OCI-LY3 (cell line): Measurements from ENCODE around the gene ARPC1B.
"Not testable (repeated sequence)": the region's sequence is repeated elsewhere in the genome, so short reads cannot be mapped to it uniquely, and the experiment has no call there.

ENCODE experiments used
- H2AFZ ChIP-seq: fragments of 200-600, 300-600 bp; shearing (Covaris generic); 2 replicates; pipeline ENCODE4 v1.6.0; 2014; ENCODE audit warnings: antibody characterized with exemption, low read depth, low read length
- H3K27ac ChIP-seq: fragments of 200-600, 300-600 bp; sonication (generic); 2 replicates; pipeline ENCODE4 v1.5.1; 2014; ENCODE audit warnings: mild to moderate bottlenecking, low read length, moderate library complexity, mixed read lengths
- H3K27me3 ChIP-seq: fragments of 200-600, 300-600 bp; sonication (generic); 2 replicates; pipeline ENCODE4 v1.6.1; 2014; ENCODE audit warnings: low read depth, low read length, mixed read lengths
- H3K36me3 ChIP-seq: fragments of 200-600, 300-600 bp; sonication (generic); replicated peaks from 2 replicates; pipeline ENCODE3; 2014; ENCODE audit warnings: low read depth, low read length, mixed read lengths
- H3K4me1 ChIP-seq: fragments of 300-600, 200-600 bp; sonication (generic); 2 replicates; pipeline ENCODE4 v1.6.1; 2014; ENCODE audit warnings: low read length, mixed read lengths
- H3K4me2 ChIP-seq: fragments of 200-600, 300-600 bp; sonication (generic); 2 replicates; pipeline ENCODE4 v1.6.1; 2014; ENCODE audit warnings: low read length, mixed read lengths
- H3K4me3 ChIP-seq: fragments of 300-600, 200-600 bp; sonication (generic); 2 replicates; pipeline ENCODE4 v1.5.1; 2014; ENCODE audit warnings: antibody characterized with exemption, mild to moderate bottlenecking, low read length, moderate library complexity
- H3K79me2 ChIP-seq: fragments of 300-600, 200-600 bp; shearing (Covaris generic); 2 replicates; pipeline ENCODE4 v1.6.1; 2014; ENCODE audit warnings: mild to moderate bottlenecking, low read length, mixed read lengths
- H3K9ac ChIP-seq: fragments of 300-600, 200-600 bp; shearing (Covaris generic); 2 replicates; pipeline ENCODE4 v1.6.0; 2014; ENCODE audit warnings: mild to moderate bottlenecking, low read length, moderate library complexity
- H3K9me3 ChIP-seq: fragments of 200-600, 300-600 bp; shearing (Covaris generic); 2 replicates; pipeline ENCODE4 v1.6.1; 2014; ENCODE audit warnings: low read length, mixed read lengths; ENCODE audit not compliant: insufficient read depth
- H4K20me1 ChIP-seq: fragments of 200-600, 300-600 bp; sonication (generic); 2 replicates; pipeline ENCODE4 v1.6.1; 2016; ENCODE audit warnings: low read length, mixed read lengths; ENCODE audit not compliant: insufficient read depth
- EZH2phosphoT487 ChIP-seq: fragments of 200-600 bp; shearing (Covaris generic); IDR thresholded peaks from 2 replicates; pipeline ENCODE4 v1.6.1; 2018; ENCODE audit warnings: antibody characterized with exemption, mixed run types, low read depth
- TF ChIP-seq, protein P1 (sequence below): fragments of 200-600, 300-600 bp; sonication (generic); IDR thresholded peaks from 2 replicates; pipeline ENCODE4 v1.5.1; 2014; ENCODE audit warnings: antibody characterized with exemption, low read length, low read depth

Gene ARPC1B

DNA sequence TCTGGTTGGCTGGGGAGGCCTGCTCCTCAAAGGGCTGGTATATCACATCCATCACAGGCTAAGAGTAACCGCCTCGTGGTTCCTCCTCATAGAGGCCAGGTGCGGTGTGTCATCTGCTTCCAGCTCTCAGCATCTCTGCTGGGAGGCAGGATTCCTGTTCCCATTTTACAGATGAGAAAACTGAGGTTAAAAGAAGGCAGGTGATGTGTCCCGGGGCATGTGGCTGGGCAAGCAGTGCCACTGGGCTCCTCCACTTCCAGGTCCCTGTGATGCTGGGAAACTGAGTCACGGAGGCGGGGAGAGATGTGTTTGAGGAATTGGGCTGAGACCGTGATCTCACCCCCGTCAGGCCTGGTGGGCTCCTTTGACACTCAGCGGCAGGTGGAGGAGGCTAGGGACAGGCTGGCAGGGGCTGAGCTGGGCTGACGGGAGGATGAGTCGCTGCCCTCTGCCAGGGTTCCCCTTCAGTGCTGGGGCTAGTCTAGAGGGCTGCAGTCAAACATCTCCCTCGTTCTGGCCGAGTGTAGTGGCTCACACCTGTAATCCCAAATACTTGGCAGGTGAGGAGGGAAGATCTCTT is 9.4 kb downstream of the ARPC1B start:
- H3K27me3 ChIP-seq = no peaks in the 10 kb centered on the region
- H3K79me2 ChIP-seq = peaks cover 58% of the 10 kb centered on the region
- H3K9me3 ChIP-seq = no peaks in the 10 kb centered on the region
- H4K20me1 ChIP-seq = no peaks in the 10 kb centered on the region
- H3K36me3 ChIP-seq = peaks cover 44% of the 10 kb centered on the region
- H3K4me2 ChIP-seq = peak overlapping the region; percentile 10; the same call in 1 of the 2 replicates
- H3K9ac ChIP-seq = peak overlapping the region; percentile 9; the same call in 1 of the 2 replicates
- H3K27ac ChIP-seq = peak overlapping the region; percentile 49
- no peak overlapping the region for H3K4me3 ChIP-seq
- no peak overlapping the region for H2AFZ ChIP-seq
- TF ChIP-seq, protein P1, sequence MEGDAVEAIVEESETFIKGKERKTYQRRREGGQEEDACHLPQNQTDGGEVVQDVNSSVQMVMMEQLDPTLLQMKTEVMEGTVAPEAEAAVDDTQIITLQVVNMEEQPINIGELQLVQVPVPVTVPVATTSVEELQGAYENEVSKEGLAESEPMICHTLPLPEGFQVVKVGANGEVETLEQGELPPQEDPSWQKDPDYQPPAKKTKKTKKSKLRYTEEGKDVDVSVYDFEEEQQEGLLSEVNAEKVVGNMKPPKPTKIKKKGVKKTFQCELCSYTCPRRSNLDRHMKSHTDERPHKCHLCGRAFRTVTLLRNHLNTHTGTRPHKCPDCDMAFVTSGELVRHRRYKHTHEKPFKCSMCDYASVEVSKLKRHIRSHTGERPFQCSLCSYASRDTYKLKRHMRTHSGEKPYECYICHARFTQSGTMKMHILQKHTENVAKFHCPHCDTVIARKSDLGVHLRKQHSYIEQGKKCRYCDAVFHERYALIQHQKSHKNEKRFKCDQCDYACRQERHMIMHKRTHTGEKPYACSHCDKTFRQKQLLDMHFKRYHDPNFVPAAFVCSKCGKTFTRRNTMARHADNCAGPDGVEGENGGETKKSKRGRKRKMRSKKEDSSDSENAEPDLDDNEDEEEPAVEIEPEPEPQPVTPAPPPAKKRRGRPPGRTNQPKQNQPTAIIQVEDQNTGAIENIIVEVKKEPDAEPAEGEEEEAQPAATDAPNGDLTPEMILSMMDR = no peak
- no peak for TF ChIP-seq EZH2phosphoT487
- H3K4me1 ChIP-seq = peaks cover 53% of the 10 kb centered on the region

DNA sequence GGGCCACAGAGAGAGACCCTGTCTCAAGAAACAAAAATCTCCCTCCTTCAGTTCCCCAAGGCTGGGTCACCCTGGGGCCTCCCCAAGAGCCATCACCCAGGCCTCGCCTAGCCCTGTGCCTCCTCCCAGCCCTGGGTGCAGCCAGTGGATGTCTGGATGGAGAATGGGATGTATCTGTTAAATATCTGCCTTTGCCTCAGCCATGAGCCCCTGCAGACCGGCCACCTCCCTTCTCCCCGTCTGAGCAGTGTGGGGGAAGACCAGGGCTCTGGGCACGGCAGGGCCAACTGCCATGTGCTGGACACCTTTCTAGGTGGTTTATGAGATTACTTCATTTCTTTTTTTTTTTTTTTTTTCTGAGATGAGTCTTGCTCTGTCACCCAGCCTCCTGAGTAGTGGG is 10.0 kb downstream of the ARPC1B start:
- TF ChIP-seq EZH2phosphoT487 = no peak
- TF ChIP-seq, protein P1 = no peak
- Histone ChIP-seq H3K27ac (peak overlapping the region; percentile 49), H4K20me1 (no peaks in the 10 kb centered on the region), H3K9ac (peak overlapping the region; percentile 9; the same call in 1 of the 2 replicates), H3K9me3 (no peaks in the 10 kb centered on the region), H3K27me3 (no peaks in the 10 kb centered on the region), H3K36me3 (peaks cover 47% of the 10 kb centered on the region), H3K4me3 (no peak overlapping the region), H3K79me2 (peaks cover 52% of the 10 kb centered on the region), H3K4me2 (peak overlapping the region; percentile 10; the same call in 1 of the 2 replicates), H3K4me1 (peaks cover 47% of the 10 kb centered on the region), H2AFZ (no peak overlapping the region)

DNA sequence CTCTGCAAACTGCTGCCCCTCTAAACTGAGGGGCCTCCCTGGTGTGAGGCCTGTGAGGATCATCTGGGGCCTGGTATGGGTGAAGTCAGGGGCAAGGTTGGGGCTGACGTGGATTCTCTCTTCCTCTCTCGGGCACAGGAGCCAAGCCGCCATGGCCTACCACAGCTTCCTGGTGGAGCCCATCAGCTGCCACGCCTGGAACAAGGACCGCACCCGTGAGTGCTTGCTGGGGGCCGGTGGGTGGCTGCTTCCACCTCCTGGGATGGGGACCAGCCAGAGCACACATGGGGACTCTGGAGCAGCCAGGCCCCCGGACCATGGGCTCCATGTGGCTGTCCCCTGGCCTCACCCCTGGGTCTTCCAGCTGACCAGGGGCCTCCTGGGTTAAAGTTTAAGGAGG is 11.0 kb downstream of the ARPC1B start:
- H3K36me3 ChIP-seq = peaks cover 50% of the 10 kb centered on the region
- H3K27me3 ChIP-seq = no peaks in the 10 kb centered on the region
- H2AFZ ChIP-seq = no peak overlapping the region
- no peaks in the 10 kb centered on the region for H3K9me3 ChIP-seq
- no peak overlapping the region for H3K9ac ChIP-seq
- H3K27ac ChIP-seq = peak overlapping the region; percentile 60
- peaks cover 39% of the 10 kb centered on the region for H3K4me1 ChIP-seq
- H4K20me1 ChIP-seq = no peaks in the 10 kb centered on the region
- no peak overlapping the region for H3K4me3 ChIP-seq
- TF ChIP-seq, protein P1 = no peak
- no peak for TF ChIP-seq EZH2phosphoT487
- peaks cover 45% of the 10 kb centered on the region for H3K79me2 ChIP-seq
- H3K4me2 ChIP-seq = no peak overlapping the region

DNA sequence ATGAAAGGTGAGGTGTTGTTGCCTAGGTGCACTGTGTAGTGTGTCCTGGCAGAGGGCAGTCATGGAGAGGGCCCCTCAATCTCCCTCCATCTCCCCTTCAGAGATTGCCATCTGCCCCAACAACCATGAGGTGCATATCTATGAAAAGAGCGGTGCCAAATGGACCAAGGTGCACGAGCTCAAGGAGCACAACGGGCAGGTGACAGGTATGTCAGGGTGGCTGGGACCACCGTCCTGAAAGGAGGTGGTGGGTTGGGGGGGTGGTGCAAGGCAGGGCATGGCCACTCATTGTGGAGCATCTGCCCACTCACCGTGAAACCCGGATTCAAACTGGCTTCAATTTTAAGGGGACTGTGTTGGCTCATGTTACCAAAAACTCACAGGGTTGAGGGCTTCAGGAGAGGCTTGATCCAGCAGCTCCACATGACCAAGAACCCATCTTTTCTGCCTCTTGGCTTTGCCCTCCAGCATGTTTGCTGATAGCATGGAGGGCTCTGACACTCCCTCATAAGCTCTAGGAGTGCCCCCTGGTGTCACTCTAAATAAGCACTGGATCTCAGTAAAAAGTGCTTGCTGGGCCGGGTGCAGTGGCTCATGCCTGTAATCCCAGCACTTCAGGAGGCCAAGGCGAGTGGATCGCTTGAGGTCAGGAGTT is 12.2 kb downstream of the ARPC1B start:
- peaks cover 35% of the 10 kb centered on the region for H3K79me2 ChIP-seq
- no peak for TF ChIP-seq EZH2phosphoT487
- TF ChIP-seq, protein P1 = peak; percentile 52
- no peak overlapping the region for H3K9ac ChIP-seq
- H3K4me3 ChIP-seq = no peak overlapping the region
- no peak overlapping the region for H2AFZ ChIP-seq
- peaks cover 28% of the 10 kb centered on the region for H3K4me1 ChIP-seq
- no peak overlapping the region for H3K4me2 ChIP-seq
- no peaks in the 10 kb centered on the region for H3K27me3 ChIP-seq
- H4K20me1 ChIP-seq = no peaks in the 10 kb centered on the region
- peaks cover 50% of the 10 kb centered on the region for H3K36me3 ChIP-seq
- no peaks in the 10 kb centered on the region for H3K9me3 ChIP-seq
- no peak overlapping the region for H3K27ac ChIP-seq

DNA sequence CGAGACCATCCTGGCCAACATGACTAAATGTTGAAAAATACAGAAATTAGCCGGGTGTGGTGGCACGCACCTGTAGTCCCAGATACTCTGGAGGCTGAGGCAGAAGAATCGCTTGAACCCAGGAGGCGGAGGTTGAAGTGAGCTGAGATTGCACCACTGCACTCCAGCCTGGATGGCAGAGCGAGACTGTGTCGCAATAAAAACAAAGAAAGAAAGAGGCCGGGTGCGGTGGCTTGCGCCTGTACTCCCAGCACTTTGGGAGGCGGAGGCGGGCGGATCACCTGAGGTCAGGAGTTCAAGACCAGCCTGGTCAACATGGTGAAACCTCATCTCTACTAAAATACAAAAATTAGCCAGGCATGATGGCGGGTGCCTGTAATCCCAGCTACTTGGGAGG is 12.7 kb downstream of the ARPC1B start:
- not testable (repeated sequence) for H3K9me3 ChIP-seq, H3K9ac ChIP-seq, H3K4me2 ChIP-seq, H2AFZ ChIP-seq, H4K20me1 ChIP-seq, H3K27ac ChIP-seq, H3K27me3 ChIP-seq, H3K4me3 ChIP-seq
- Histone ChIP-seq H3K79me2 (peaks cover 30% of the 10 kb centered on the region), H3K4me1 (peaks cover 28% of the 10 kb centered on the region), H3K36me3 (peaks cover 50% of the 10 kb centered on the region)
